ENCODE measurements around the gene SH3RF1. TPM values are rescaled to one million over a fixed set of nuclear protein-coding genes. Genes with fewer than 3 reads are reported as not detected.

SH3RF1 gene
- total RNA-seq, 1 experiment from 2014 or later, result 15.3 TPM

- Histone ChIP-seq H2AFZ (ENCODE audit: low read length) (no peak overlapping the region), H3K23ac (ENCODE audit: insufficient read length, low read depth, low read length) (no peak overlapping the region), H3K4me2 (ENCODE audit: insufficient read depth, insufficient read length, low read length) (no peak overlapping the region), H2BK15ac (ENCODE audit: low read depth, low read length) (no peak overlapping the region), H2AK5ac (ENCODE audit: insufficient read length, low read length) (no peak overlapping the region), H3K23me2 (ENCODE audit: insufficient read length, low read depth, low read length, poor library complexity, severe bottlenecking) (no peaks in the 10 kb centered on the region), H2BK5ac (ENCODE audit: insufficient read length, low read length) (no peak overlapping the region), H3K79me2 (ENCODE audit: insufficient read depth, low read length) (no peaks in the 10 kb centered on the region), H3K4me1 (ENCODE audit: insufficient read depth, low read length) (no peaks in the 10 kb centered on the region; the same call in 1 of the 2 replicates), H2BK20ac (ENCODE audit: low read depth, low read length, poor library complexity, severe bottlenecking) (no peak overlapping the region), H3K18ac (ENCODE audit: insufficient read length, low read depth, low read length) (no peak overlapping the region), H2BK120ac (ENCODE audit: low read depth, low read length, poor library complexity, severe bottlenecking) (no peak overlapping the region), H4K8ac (replicated peaks; ENCODE audit: insufficient read length, low read depth, low read length) (no peak overlapping the region), H4K5ac (ENCODE audit: insufficient read length, low read depth, low read length) (no peak overlapping the region), H3K9ac (ENCODE audit: extremely low read depth, insufficient read length, low read length) (no peak overlapping the region), H4K91ac (ENCODE audit: insufficient read length, low read depth, low read length) (no peak overlapping the region), H3K79me1 (ENCODE audit: insufficient read depth, low read depth, low read length, poor library complexity, severe bottlenecking) (no peaks in the 10 kb centered on the region), H3K56ac (ENCODE audit: insufficient read length, low read depth, low read length) (no peak overlapping the region), H3K14ac (ENCODE audit: insufficient read depth, low read length) (no peak overlapping the region), H3T11ph (ENCODE audit: low read length) (no peak overlapping the region), H3K27ac (ENCODE audit: insufficient read length, low read depth, low read length) (no peak overlapping the region), H3K27me3 (ENCODE audit: insufficient read depth, low read length) (no peaks in the 10 kb centered on the region), H2BK12ac (ENCODE audit: insufficient read length, low read depth, low read length) (no peak overlapping the region), H4K20me1 (ENCODE audit: control insufficient read depth, insufficient read depth, insufficient read length) (no peaks in the 10 kb centered on the region), H3K4ac (ENCODE audit: low read depth, low read length) (no peak overlapping the region), H3K9me3 (ENCODE audit: control insufficient read depth, low read depth, low read length) (no peaks in the 10 kb centered on the region)
- DNase-seq, result no peak
- Mint-ChIP-seq H3K9me3 (no peaks in the 10 kb centered on the region), H3K27ac (no peak overlapping the region), H3K4me1 (peaks cover 15 to 18% of the 10 kb centered on the region in 2 experiments), H3K36me3 (ENCODE audit: insufficient read depth in 1 of 3, low read depth in 3 of 3) (no peaks in the 10 kb centered on the region), H3K4me3 (no peak overlapping the region), H3K27me3 (ENCODE audit: low read depth) (no peaks in the 10 kb centered on the region)
- TF ChIP-seq CTCF (conservative IDR thresholded peaks at IDR 0.05), result no peak
These were observed 126.6 kb downstream of the SH3RF1 start for GRCh38 chr4:169144061-169144600.

Measured in H9 (cell line).